GM10248 (cell line): ENCODE data around the gene PRIMPOL.
A peak's percentile ranks its signal among the peaks of the same experiment; 100 is the strongest.
"Not testable (repeated sequence)": the region's sequence is repeated elsewhere in the genome, so short reads cannot be mapped to it uniquely, and the experiment has no call there.

Experiments
- CTCF ChIA-PET: fragments of 300-600 bp; sonication (Branson Sonifier 250); formaldehyde crosslinking; extraction: SDS; loops from one replicate; lab custom pipeline; 2021; ENCODE audit warnings: antibody characterized with exemption; lab: Yijun Ruan, JAX
- POLR2A ChIA-PET: fragments of 350-650 bp; sonication (Branson Sonifier 250); formaldehyde crosslinking; extraction: SDS; loops from one replicate; lab custom pipeline; 2020; ENCODE audit warnings: antibody characterized with exemption; lab: Yijun Ruan, JAX
- DNase-seq: peaks from one replicate; pipeline ENCODE4 v3.0.0; 2012; ENCODE audit errors: extremely low spot score
- CTCF ChIP-seq: IDR thresholded peaks from 2 replicates; pipeline ENCODE4 v1.5.1; 2012; ENCODE audit warnings: mild to moderate bottlenecking, low read depth; ENCODE audit errors: extremely low read depth, missing control alignments, control extremely low read depth

Gene PRIMPOL

GRCh38 chr4:184616633-184617551 is 32.6 kb upstream of the PRIMPOL start:
- ChIA-PET CTCF (interaction anchor here (0.9 to 4.9 kb wide), 3 partner anchors 11 to 353 kb away, joined by 3 to 20 read pairs (median 12); no protein-coding TSS in a partner anchor), POLR2A (interaction anchor here (1.1 kb wide), 1 partner anchor 33 kb away, joined by 4 read pairs; the partner anchor contains the start of gene PRIMPOL)
- no peak for TF ChIP-seq CTCF
- DNase-seq = peak; percentile 57

GRCh38 chr4:184617600-184618196 is 31.8 kb upstream of the PRIMPOL start:
- ChIA-PET POLR2A (interaction anchor here (1.0 to 1.1 kb wide), 2 partner anchors 31 to 32 kb away, joined by 4 read pairs; partner anchors contain the start of genes CASP3 and PRIMPOL), CTCF (interaction anchor here (0.9 to 4.9 kb wide), 4 partner anchors 11 to 354 kb away, joined by 3 to 20 read pairs (median 8); no protein-coding TSS in a partner anchor)
- DNase-seq = no peak
- TF ChIP-seq CTCF = no peak

- DNase-seq = no peak
- CTCF ChIA-PET = interaction anchor here (1.4 kb wide), 1 partner anchor 9 kb away, joined by 4 read pairs; no protein-coding TSS in a partner anchor
- POLR2A ChIA-PET = interaction anchor here (0.6 kb wide), 1 partner anchor 22 kb away, joined by 4 read pairs; no protein-coding TSS in a partner anchor
- no peak for TF ChIP-seq CTCF
These were observed 29.2 kb upstream of the PRIMPOL start for GRCh38 chr4:184620212-184620867.

GRCh38 chr4:184621518-184621917 is 28.0 kb upstream of the PRIMPOL start:
- no peak for DNase-seq
- ChIA-PET CTCF (no interaction called here), POLR2A (no interaction called here)
- no peak for TF ChIP-seq CTCF

GRCh38 chr4:184624504-184624903 is 25.0 kb upstream of the PRIMPOL start:
- CTCF ChIA-PET = interaction anchor here (1.4 to 2.0 kb wide), 2 partner anchors 20 to 77 kb away, joined by 3 to 4 read pairs; no protein-coding TSS in a partner anchor
- DNase-seq, POLR2A ChIA-PET: not testable (repeated sequence)

- ChIA-PET POLR2A (no interaction called here), CTCF (interaction anchor here (0.9 to 2.0 kb wide), 3 partner anchors 19 to 78 kb away, joined by 3 to 4 read pairs (median 3); no protein-coding TSS in a partner anchor)
- TF ChIP-seq CTCF = no peak
- DNase-seq = no peak
These were observed 24.5 kb upstream of the PRIMPOL start for GRCh38 chr4:184624972-184625554.

GRCh38 chr4:184625783-184626596 is 23.5 kb upstream of the PRIMPOL start:
- POLR2A ChIA-PET, DNase-seq: not testable (repeated sequence)
- CTCF ChIA-PET = interaction anchor here (0.9 to 1.8 kb wide), 3 partner anchors 9 to 79 kb away, joined by 3 to 6 read pairs (median 3); no protein-coding TSS in a partner anchor
